Measurements from ENCODE around the gene ATP5F1B.

The ATP5F1B gene

GRCh38 chr12:56616925-56617324, 28.9 kb downstream of the ATP5F1B start:
- Histone ChIP-seq H3K4me2 (ENCODE audit: low read depth, low read length, poor library complexity, severe bottlenecking) (no peak overlapping the region), H3K4me3 (ENCODE audit: insufficient read depth, low read length, poor library complexity, severe bottlenecking) (no peak overlapping the region), H3K9me2 (replicated peaks; ENCODE audit: insufficient read depth, low read length) (no peaks in the 10 kb centered on the region), H3K9me3 (ENCODE audit: insufficient read depth, low read length) (no peaks in the 10 kb centered on the region), H3K27me3 (ENCODE audit: low read length) (no peaks in the 10 kb centered on the region), H3K27ac (ENCODE audit: low read depth, low read length) (no peak overlapping the region), H4K20me1 (ENCODE audit: low read depth, low read length) (no peaks in the 10 kb centered on the region), H3K36me3 (ENCODE audit: low read length) (peaks cover 23% of the 10 kb centered on the region; the same call in 1 of the 2 replicates), H3K79me2 (ENCODE audit: insufficient read depth, low read length) (peaks cover 36% of the 10 kb centered on the region), H2AFZ (ENCODE audit: low read depth, low read length, severe bottlenecking) (no peak overlapping the region), H3K9ac (ENCODE audit: low read length) (no peak overlapping the region), H3F3A (ENCODE audit: insufficient read depth) (no peaks in the 10 kb centered on the region)
- TF ChIP-seq CTCF (IDR thresholded peaks at IDR 0.05; ENCODE audit: insufficient read depth, low read length, poor library complexity, severe bottlenecking): no peak
- TF ChIP-seq EZH2phosphoT487 (conservative IDR thresholded peaks at IDR 0.05; ENCODE audit: low read length): no peak

GRCh38 chr12:56616244-56616643, 29.5 kb downstream of the ATP5F1B start:
- Histone ChIP-seq H3K4me2 (ENCODE audit: low read depth, low read length, poor library complexity, severe bottlenecking) (no peak overlapping the region), H3K9me2 (replicated peaks; ENCODE audit: insufficient read depth, low read length) (no peaks in the 10 kb centered on the region), H3K27me3 (ENCODE audit: low read length) (no peaks in the 10 kb centered on the region), H2AFZ (ENCODE audit: low read depth, low read length, severe bottlenecking) (no peak overlapping the region), H3K9me3 (ENCODE audit: insufficient read depth, low read length) (no peaks in the 10 kb centered on the region), H3F3A (ENCODE audit: insufficient read depth) (no peaks in the 10 kb centered on the region), H3K79me2 (ENCODE audit: insufficient read depth, low read length) (peaks cover 29% of the 10 kb centered on the region), H4K20me1 (ENCODE audit: low read depth, low read length) (no peaks in the 10 kb centered on the region), H3K27ac (ENCODE audit: low read depth, low read length) (no peak overlapping the region), H3K36me3 (ENCODE audit: low read length) (peaks cover 26% of the 10 kb centered on the region; the same call in 1 of the 2 replicates), H3K4me3 (ENCODE audit: insufficient read depth, low read length, poor library complexity, severe bottlenecking) (no peak overlapping the region), H3K9ac (ENCODE audit: low read length) (no peak overlapping the region)
- TF ChIP-seq CTCF (IDR thresholded peaks at IDR 0.05; ENCODE audit: insufficient read depth, low read length, poor library complexity, severe bottlenecking) (no peak), EZH2phosphoT487 (conservative IDR thresholded peaks at IDR 0.05; ENCODE audit: low read length) (no peak)

GRCh38 chr12:56614627-56615026, 31.2 kb downstream of the ATP5F1B start:
- H3K9me2 ChIP-seq (replicated peaks; ENCODE audit: insufficient read depth, low read length): no peaks in the 10 kb centered on the region
- H3K4me3 ChIP-seq (ENCODE audit: insufficient read depth, low read length, poor library complexity, severe bottlenecking): no peak overlapping the region
- H3K36me3 ChIP-seq (ENCODE audit: low read length): peaks cover 26% of the 10 kb centered on the region; the same call in 1 of the 2 replicates
- H4K20me1 ChIP-seq (ENCODE audit: low read depth, low read length): no peaks in the 10 kb centered on the region
- H3K27ac ChIP-seq (ENCODE audit: low read depth, low read length): no peak overlapping the region
- H3K4me2 ChIP-seq (ENCODE audit: low read depth, low read length, poor library complexity, severe bottlenecking): no peak overlapping the region
- peaks cover 16% of the 10 kb centered on the region for H3K79me2 ChIP-seq (ENCODE audit: insufficient read depth, low read length)
- H3K27me3 ChIP-seq (ENCODE audit: low read length): no peaks in the 10 kb centered on the region
- no peaks in the 10 kb centered on the region for H3K9me3 ChIP-seq (ENCODE audit: insufficient read depth, low read length)
- H3F3A ChIP-seq (ENCODE audit: insufficient read depth): no peaks in the 10 kb centered on the region
- no peak overlapping the region for H3K9ac ChIP-seq (ENCODE audit: low read length)
- TF ChIP-seq CTCF (IDR thresholded peaks at IDR 0.05; ENCODE audit: insufficient read depth, low read length, poor library complexity, severe bottlenecking) (no peak), EZH2phosphoT487 (conservative IDR thresholded peaks at IDR 0.05; ENCODE audit: low read length) (no peak)
- no peak overlapping the region for H2AFZ ChIP-seq (ENCODE audit: low read depth, low read length, severe bottlenecking)
